ENCODE results near the gene EVX1.

The EVX1 gene

DNA sequence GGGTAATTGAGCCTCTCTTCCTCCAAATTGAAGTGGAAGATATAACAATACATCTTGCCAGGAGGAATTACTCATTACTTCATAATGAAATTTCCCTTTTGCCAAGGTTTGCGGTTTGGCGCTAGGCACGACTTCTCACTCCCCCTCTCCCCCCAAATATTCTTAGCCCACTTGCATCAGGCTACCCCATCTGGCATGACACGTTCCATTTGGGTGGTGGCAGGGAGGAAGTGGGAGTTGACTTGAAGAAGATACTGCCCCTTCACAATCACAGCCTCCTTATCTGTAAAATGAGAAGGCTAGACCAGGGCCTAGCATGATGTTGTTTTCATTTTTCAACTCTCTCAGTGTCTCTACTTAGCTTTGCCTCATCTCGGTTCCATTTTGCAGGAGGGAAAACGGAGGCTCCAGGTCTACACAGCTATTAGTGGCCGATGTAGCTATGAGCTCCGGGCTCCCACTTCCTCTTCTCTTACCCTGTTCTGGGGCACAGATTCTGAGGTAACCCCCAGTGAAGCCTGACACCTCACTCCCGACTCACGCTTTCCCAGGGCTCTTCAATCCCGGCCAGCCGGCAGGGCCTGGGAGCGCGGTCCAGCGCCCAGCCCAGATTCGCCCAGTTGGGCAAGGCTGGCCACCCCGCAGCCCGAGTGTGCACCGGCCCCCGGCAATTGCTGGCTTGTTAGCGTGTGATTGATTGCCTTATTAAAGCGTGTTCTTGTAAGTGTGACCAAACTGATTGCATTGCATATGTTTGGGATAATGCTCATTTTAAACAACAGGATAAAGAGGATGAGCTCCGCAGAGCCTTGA is 6.5 kb downstream of the EVX1 start:
- no peak for DNase-seq (ENCODE audit: low read depth in 2 of 3, low spot score in 1 of 3)

DNA sequence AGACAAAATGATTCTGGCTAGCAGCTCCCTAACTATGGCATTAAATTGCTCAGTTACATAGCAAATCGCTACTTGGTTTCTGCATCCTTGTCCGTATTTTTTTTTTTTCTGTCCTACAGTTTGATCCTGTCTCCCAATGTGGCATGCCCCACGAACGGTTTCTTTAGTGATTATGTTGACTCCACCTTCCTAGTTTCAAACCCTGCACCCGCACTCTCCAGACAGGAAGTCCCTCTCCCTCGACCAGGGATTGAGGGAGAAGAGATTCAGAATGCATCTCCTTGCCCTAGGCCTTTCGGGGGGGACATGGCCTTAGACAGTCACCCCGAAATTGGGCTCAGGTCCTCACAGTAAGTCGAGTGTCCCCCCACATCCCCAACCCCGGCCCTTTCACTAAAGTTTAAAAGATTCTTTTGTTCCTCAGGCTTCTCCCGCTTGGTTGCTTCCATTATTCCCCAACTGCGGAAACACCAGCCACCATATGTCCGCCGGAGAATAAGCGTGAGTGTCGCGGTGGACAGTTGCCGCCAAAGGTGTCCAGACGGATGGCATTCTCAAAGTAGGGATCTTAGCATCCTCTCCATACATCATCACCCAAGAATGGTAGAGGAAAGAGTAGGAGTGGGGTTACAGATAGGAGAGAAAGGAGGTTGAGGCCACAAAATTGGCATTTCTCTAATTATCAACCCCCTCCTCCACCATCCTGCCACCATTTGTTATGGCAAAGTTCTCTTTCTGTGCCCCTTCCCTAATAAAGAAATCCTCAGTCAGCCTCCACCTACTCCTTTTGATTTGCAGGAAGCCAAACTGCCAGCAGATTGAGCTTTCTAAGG is 7.3 kb downstream of the EVX1 start:
- DNase-seq (ENCODE audit: low read depth in 2 of 3, low spot score in 1 of 3): no peak

DNA sequence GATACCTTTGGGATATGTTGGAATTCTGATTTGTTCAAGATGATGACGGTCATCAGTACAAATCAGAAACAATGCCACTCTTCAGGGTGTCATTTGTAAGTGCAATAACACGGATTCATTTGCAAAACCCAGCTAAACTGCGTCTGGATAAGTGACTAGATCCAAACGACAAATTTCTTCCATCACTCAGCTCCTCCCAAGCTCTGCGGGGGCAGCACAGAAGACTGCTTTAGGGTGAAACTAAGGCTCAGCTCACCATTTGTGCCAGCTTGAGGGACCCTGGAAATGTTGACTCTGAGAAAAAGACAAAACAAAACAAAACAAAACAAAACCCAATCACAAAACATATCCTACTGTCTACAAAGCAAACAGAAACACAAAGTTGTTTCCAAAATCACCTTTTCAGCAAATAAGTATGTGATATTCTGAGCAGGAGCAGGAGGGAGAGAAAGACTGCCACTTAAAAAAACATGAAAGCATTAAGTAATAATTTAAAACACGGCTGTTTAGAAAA is 8.0 kb downstream of the EVX1 start:
- DNase-seq (ENCODE audit: low read depth in 2 of 3, low spot score in 1 of 3): no peak

DNA sequence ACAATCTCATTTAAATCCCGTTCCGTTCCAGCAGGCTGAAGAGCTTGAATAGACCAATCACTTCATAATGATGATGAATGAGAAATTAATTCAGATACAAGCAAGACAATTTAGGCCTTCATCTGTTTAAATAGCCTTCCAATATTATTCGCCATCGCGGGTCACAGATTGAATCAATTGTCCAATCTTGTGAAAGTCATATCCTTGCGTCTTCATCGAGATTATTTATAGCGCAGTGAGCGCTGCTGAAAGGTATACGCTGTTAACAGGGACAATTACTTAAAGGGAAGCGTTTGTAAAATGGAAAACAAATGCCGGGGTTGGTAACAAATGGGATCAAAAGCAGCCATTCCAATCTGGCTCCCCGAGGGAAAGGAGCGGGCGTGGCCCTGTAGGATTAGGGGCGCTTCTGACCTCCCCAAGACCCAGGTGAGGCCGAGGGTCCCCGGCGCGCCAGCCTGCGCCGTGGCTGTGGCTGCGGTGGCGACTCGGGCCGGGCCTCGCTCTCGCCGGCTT is 8.6 kb downstream of the EVX1 start:
- DNase-seq (ENCODE audit: low read depth in 2 of 3, low spot score in 1 of 3): no peak

DNA sequence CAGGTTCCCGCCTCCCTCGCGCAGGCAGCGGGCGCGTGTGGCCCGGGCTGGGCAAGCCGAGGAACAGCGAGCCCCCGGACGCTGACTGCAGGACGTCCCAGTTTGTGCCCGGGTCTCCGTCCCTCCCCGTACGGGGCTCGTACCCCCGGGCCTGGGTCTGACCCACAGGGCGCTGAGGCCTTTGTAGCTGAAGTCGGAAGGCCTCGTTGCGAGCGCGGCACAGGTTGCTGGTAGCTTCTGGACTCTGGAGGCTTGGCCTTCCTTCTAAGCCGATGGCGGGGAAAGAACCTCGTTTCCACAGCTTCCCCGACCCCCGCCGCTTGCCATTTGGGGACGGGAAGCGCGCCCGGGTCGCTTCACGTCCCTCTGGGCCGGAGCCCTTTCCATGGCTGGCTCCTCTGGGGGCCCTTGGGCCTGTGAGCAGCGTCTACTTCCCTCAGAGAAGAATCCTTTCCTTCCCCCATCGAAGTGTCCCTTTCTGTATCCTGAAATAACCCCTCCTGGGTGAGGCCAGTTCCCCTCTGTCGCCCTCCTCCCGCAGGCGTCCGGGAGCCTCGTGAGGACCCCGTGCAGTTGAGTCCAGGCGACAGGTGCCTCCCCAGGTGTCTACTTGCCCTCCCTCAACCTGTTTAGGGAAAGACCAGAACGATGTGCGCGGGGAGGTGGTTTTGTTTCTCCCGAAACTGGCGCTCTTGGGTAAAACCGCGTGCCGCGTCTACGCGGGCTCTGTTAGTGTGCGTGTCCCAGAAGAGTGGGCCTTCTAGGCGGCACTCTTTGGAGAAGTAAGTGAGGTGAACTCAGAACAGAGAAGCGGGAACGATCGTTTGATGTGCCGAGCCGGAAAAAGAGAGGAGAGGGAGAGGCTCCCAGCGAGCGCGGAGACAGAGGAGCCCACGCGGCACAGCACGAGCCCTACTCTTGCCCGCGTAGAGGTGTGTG is 9.3 kb downstream of the EVX1 start:
- DNase-seq (ENCODE audit: low read depth in 2 of 3, low spot score in 1 of 3): no peak

DNA sequence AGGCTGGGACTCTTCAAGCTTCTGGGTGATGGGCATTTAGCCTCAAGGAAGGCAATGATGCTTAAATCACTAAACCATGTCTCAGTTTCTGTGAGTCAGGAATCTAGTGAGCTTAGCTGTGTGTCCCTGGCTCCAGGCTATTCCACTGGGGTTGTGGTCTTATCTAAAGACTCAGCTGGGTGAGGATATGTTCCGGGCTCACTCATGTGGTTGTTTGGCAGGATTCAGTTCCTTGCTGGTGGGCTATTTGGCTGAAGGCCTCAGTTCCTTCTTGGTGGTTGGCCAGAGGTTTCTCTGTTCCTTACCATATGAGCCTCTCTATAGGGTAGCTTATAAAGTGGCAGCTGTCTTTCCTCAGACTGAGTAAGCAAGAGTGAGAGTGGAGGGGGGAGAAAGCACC is 12.0 kb downstream of the EVX1 start:
- DNase-seq (ENCODE audit: low read depth in 2 of 3, low spot score in 1 of 3): no peak

DNA sequence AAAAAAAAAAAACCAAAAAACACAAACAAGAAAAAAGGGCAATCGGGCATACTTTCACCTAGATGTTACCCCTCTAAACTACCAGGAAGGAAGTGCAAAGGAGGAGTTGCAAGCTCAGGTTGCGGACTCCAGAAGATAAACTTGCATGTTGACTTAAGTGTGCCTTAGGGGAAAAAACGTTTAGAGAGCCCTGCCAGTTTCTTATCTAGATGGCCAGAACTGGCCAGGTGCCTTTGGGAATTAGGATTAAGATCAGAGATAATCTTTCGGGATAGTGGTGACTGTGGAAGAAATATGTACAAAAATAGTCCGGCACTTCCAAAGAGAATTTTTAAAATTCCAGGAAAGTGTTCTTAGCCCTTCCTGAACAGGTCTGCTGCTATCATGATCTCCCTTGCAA is 17.6 kb downstream of the EVX1 start:
- no peak for DNase-seq (ENCODE audit: low read depth in 2 of 3, low spot score in 1 of 3)

DNA sequence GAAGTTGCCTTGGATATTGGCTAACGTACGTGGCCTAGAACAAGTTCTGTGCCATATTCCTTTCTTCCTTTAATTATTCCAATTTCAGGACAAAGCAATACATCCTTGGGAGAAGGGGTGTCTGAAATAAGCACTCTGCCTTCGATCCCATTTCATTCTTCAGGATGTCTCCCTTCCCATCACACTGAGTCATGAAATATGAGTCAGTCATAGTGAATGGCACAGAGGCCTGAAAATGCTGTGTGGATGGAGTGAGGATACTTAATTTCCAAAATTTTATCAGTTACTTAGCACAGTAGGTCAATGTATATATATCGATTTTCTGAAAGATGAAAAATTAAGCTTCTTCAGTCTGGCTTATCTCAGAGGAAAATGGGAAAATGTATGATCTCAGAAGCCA is 19.5 kb downstream of the EVX1 start:
- DNase-seq (ENCODE audit: low read depth in 2 of 3, low spot score in 1 of 3): no peak

DNA sequence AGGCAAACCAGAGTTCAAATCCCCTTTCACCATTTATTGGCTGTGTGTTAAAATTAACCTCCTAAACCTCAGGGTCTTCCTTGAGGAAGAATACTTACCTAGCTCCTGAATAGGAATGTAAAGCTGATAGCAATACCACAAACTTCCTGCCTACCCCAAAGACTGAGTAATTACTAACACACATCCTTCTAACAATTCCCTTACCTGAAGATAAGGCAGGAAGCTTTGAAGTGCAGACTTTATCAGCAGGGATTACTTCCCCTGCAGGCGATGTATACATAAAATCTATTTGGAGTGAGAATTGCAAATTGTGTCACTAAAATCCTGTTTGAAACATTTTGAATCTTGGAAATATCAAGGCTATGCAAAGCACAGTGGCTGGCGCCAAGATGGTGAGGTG is 21.2 kb downstream of the EVX1 start:
- no peak for DNase-seq (ENCODE audit: low read depth in 2 of 3, low spot score in 1 of 3)

DNA sequence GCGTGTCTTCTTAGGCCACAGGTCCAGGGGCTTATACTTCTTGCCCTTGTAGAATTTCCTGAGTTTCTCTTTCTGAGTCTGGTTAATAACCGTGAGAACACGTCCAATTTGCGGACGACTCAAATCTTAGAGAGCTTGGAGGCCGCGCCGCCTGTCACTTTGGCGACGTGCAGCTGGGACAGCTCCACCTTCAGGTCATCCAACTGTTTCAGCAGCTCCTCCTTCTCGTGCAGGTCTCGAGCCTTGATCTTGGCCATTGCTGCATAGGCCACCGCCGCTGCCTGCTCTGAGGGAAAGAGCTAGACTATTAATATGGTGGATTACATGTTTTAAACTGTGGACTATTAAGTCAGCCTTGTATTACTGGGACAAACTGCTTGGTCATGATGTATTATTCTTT is 26.9 kb downstream of the EVX1 start:
- DNase-seq (ENCODE audit: low read depth in 2 of 3, low spot score in 1 of 3): no peak

DNA sequence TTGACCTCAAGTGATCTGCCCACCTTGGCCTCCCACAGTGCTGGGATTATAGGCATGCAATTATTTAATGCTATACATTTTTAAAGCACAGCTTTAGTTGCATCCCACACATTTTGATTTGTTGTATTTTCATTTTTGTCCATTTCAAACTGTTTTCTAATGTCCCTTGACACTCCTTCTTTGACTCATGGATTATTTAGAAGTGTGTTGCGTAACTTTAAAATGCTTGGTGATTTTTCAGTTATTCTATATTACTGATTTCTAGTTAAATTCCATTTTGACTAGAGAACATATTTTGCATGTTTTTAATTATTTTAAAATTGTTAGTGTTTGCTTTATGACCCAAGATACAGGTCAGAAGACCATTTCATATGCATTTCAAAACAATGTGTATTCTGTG is 28.8 kb downstream of the EVX1 start:
- no peak for DNase-seq (ENCODE audit: low read depth in 2 of 3, low spot score in 1 of 3)

DNA sequence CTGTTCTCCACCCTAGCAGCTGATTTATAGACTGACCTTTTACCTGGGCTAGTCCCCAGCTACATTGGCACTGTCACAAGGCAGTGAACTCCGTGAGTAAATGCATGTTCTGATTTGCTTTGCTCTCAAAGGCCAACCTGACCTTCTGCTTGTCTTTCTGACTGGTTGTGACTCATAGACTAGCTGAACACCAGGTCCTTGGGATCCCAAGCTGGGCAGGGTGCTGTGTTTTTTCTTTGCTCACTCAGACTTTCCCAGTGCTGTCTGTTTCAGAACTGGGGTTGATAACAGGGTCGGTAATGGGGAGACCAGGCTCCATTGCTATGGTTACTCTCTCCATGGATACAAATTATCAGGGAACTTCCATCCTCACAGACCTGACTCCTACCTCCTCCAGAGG is 35.0 kb downstream of the EVX1 start:
- DNase-seq (ENCODE audit: low read depth in 2 of 3, low spot score in 1 of 3): no peak

DNA sequence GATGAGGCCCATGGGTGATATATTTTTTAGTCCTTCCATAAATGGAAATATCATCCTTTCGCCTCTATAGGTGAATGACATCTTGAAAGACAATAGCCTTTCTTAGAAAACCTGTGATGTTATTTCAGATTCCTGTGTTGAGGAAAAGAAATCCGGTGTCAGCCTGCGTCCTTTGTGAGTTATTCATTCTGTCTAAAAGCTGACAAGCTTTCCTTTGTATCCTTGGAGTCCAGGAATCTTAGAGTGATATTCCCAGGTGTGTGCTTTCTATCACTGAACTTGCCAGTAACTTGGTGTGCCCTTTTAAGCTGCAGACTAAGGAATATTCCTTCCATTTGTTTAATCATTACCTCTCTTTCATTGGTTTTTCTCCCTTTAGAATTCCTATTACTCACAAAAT is 41.0 kb downstream of the EVX1 start:
- DNase-seq (ENCODE audit: low read depth in 2 of 3, low spot score in 1 of 3): no peak

DNA sequence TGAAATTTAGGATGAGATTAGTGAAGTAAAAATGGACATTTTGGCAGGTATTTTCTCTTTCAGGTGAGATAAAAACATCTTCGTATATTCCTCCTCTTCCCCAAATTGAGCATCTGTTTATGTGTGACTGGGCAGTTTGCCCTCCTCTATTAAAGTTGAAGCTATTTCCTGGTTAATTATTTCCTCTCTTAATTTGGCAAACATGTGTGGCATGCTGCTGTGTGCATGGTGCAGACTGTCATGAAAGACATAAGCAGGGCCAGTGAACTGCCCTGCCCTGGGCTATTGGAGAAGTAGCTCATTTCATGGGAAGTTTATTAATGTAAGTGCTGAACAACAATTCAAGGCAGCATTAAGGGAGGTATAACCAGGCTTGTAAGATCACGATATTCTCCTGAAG is 52.6 kb downstream of the EVX1 start:
- DNase-seq (ENCODE audit: low read depth in 2 of 3, low spot score in 1 of 3): no peak

DNA sequence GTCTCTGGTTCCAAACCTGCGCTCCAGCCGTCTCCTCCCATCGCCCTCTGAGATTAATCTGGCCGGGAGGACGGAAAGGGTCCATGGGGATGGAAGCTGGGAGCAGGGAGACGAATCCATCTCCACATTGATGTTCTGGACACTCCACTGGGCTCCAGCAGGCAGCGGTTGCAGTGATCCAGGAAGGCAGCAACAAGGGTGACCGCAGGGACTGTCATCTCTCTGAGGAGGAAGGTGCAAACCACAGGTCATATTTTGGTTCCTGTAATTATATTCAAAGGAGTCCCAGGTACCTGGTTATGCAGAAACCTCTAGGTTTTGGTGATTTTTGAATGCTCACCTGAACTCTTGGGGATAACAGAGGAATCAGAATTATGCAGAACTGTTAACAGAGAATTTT is 54.8 kb downstream of the EVX1 start:
- no peak for DNase-seq (ENCODE audit: low read depth in 2 of 3, low spot score in 1 of 3)

Measured in stimulated activated CD4-positive, alpha-beta T cell treated with anti-CD3 and anti-CD28 coated beads, Interleukin-12 subunit alpha, Interleukin-12 subunit beta, amount 100 ng/mL, for 48 hours (primary cell).